Stimulated activated CD4-positive, alpha-beta T cell treated with anti-CD3 and anti-CD28 coated beads, Interleukin-4, amount 100 ng/mL, for 24 hours (primary cell): ENCODE data around the gene ZNHIT1.

ENCODE experiments used
- DNase-seq: peaks from one replicate; pipeline ENCODE4 v3.0.0-alpha.2; 2020

Gene ZNHIT1

DNA sequence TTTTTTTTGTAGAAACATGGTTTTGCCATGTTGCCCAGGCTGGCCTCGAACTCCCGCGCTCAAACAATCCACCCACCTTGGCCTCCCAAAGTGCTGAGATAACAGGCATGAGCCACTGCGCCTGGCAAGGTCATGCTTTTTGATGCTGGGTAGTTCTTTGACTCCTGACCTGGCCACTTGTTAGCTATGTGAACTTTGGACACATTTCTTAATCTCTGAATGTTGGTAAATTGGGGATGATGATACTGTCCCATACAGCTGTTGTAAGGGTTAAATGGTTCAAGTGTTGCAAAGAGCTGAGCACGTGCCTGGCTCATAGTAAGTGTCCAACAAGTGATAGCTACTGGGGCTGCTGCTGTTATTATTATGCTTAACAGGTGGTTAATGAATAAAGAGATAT, 2.3 kb downstream of the ZNHIT1 start:
- no peak for DNase-seq

DNA sequence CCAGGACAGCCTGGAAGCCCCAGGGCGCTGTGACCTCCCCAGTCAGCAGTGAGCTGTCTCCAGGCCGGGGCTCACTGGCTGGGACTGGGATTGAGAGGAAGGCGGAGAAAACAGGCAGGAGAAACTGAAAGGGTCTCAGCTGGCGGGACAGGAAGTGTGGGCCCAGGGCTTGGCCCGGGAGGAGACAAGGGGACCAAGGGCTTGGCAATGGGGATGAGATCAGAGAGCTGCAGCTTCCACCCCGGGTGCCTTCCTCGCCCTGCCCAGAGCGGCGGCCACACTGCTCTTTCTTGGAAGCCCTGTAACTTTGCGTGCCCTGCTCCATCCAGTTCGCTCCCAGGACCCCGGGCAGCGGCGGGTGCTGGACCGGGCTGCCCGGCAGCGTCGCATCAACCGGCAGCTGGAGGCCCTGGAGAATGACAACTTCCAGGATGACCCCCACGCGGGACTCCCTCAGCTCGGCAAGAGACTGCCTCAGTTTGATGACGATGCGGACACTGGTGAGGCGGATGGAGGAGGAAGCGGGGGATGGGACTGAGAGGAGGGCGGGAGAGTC, 4.4 kb downstream of the ZNHIT1 start:
- no peak for DNase-seq

DNA sequence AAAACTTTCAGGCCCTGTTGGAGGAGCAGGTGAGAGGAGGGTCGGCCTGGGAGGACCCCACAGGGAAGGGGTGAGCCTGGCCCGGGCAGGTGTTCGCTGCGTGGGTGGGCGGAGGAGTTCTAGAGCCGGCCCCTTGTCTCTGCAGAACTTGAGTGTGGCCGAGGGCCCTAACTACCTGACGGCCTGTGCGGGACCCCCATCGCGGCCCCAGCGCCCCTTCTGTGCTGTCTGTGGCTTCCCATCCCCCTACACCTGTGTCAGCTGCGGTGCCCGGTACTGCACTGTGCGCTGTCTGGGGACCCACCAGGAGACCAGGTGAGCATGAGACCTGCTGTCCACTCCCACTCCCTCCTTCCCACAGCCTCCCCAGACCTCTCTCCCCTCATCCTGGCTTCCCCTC, 5.6 kb downstream of the ZNHIT1 start:
- no peak for DNase-seq

DNA sequence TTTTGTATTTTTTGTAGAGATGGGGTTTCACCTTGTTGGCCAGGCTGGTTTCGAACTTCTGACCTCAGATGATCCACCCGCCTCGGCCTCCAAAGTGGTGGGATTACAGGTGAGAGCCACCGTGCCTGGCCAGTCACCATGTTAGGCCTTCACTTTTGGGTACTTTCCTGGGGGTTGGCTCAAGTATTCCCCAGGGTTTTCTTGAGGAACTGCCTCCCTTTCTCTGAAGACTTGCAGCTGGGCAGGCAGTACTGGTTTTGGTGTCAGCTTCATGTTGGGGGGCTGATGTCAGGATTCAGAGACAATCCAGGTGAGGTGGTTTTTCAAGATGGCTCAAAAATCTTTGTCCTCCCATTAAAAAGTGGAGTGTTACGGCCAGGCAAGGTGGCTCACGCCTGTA, 7.7 kb downstream of the ZNHIT1 start:
- DNase-seq: no peak

DNA sequence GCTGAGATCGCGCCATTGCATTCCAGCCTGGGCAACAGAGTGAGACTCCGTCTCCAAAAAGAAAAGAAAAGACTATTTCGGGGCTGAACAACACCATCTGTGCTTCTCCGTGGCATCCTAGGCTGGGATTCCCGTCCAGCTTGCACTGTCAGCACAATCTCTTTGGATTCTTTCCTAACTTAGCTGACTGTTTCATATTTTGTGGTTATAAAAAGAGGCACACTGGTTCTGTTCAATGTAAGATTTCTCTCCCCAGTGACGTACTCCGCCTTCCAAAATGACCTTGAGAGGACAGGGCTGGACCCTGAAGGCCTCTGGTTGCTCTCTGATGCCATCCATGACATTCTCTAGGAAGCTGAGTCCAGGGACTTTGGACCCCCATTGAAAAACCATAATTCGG, 8.8 kb downstream of the ZNHIT1 start:
- no peak for DNase-seq

DNA sequence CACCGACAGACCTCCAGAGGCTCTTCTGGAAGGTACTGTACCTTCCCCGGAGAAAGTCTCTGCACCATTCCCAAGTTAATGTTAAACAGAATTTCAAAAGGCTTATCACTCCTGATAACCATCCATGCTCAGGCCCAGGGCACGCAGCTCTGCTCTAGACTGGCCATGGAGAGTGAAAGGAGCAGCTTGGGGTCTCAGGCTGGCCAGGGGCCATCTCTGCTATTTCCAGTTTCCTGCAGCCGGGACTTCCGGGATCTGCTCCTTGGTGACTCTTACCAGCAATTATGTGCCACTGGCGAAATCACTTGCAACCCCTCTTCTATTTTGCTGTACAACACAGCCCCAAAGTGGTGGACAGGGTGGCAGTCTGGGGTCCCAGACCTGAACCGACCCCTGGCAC, 13.7 kb downstream of the ZNHIT1 start:
- DNase-seq: no peak

DNA sequence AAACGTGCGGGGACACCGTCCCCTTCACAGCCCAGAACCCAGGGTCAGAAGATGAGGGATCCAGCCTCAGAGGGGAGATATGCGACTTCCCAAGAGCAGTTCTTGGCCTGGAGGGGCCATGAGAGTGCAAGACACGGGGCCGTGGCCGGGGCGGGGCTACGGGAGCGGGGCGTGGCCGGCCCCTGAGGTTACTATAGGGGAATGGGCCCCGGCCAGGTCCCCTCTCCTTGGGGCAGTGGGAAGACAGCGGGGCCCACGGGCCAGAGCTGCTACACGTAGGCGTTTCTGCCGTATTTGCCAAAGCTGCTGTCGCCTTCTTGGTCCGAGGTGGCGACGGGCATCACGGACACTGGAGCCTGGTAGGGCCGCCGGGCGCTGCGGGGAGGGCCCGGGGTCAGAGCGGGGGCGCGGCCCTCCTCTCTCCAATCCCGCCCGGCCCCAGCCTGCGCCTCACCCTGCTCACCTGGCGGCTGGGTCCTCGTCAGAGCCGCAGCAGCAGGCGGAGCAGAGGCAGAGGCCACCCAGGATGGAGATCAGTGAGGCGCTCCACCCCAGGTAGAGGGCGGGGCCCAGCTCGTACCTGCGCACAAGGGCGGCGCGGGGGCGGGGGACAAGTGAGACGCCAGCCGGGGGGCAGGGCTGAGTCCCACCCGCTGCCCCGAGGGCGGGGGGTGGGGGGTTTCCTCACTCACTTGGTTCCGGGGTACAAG, 14.3 kb downstream of the ZNHIT1 start:
- DNase-seq: no peak

DNA sequence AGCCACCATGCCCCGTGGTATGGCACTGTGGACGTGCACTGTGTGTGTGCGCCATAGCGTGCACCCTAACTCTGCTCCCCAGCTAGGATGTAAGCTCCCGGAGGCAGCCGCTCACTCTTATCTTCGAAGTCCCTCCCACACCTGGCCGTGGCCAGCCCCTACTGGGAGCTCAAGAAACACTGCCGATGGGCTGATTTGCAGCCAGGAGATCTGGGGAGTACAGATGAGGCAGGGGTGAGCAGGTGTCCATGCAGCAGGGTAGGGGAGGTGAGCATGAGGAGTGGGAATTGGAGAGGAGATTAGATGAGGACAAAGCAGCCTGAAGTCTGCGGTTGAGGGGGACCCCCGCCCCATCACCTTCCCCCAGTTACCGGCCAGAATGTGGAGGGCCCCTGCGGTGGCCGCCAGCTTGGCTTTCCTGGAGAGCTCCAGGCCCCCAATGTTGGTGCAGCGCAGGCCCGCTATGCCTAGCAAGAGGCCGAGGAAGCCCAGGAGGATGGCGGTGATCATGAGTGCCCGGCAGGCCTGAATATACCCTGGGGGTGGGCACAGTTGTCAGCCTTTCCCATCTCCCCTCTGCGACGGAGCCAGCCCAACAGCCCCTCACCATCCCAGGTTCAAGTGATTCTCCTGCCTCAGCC, 16.1 kb downstream of the ZNHIT1 start:
- no peak for DNase-seq

DNA sequence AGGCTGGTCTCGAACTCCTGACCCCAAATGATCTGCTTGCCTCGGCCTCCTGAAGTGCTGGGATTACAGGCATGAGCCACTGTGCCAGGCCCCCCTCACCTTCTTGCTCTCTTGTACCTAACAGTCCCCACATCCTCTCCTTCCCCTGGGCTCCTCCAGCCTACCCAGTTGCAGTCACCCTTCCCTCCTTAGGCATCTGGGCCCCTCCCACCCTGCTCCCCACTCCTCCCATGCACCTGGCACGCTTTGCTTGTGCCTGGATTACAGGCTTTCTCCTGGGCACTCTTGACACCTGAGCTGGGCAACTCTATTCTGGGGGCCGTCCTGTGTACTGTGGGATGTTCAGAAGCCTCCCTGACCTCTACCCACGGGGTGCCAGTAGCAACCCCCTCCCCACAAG, 16.7 kb downstream of the ZNHIT1 start:
- no peak for DNase-seq

DNA sequence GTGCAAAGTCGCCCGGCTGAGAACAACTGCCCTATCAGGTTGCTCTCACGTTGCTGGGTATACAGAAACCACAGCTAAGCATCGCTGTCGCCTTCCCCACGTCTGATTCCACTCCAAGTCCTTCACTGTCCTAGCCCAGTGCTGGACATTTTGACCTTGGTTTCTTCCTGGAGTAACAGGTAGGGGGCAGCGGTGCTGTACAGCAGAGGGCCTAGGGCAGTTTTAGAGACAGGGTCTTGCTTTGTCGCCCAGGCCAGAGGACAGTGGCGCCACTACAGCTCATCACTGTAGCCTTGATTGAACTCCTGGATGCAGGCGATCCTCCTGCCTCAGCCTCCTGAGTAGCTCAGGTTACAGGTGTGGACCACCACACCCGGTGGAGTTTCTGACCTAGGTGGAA, 17.1 kb downstream of the ZNHIT1 start:
- DNase-seq: no peak

DNA sequence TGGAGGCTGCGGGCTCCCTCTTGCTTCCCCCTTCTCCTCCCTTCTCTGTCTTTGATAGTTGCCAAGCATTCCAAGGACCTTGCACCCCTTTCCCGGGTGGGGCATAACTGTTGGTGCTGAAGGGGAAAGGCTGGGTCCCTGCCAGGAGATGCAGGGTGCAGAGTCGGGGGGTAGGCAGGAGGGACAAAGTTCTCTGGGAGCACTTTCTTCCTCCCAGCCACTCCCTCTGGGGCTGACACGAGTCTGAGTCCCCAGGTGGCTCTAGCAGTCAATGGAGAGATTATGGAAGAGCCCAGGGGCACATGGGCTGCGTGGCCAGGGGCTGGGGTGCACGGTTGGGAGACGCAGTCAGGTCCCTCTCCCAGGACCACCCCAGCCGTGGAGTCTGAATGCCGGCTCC, 17.6 kb downstream of the ZNHIT1 start:
- no peak for DNase-seq

DNA sequence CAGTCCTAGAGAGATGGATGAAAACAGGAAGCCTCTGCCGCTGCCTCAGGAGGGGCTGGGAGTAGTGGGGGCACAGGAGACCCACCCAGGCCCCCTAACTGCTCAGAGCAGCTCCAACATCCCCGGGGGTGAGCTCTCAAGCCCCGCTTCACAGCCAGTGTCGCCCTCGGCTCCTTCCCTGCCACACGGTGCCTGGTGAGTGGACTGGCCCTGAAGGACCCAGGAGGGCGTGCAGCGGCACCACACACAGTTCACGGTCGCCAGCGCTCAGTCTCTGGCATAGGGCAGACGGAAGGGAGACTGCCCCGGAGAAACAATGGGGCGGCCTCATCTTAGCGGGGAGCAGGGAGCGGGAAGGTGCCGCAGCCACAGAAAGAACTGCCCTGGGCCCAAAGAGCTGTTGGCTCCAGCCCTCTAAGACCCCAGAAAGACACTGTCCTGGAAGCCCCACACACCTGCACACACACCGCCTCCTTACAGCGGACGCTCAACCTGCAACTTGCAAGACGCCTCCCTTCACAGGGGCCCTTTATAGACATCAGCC, 18.4 kb downstream of the ZNHIT1 start:
- DNase-seq: no peak

DNA sequence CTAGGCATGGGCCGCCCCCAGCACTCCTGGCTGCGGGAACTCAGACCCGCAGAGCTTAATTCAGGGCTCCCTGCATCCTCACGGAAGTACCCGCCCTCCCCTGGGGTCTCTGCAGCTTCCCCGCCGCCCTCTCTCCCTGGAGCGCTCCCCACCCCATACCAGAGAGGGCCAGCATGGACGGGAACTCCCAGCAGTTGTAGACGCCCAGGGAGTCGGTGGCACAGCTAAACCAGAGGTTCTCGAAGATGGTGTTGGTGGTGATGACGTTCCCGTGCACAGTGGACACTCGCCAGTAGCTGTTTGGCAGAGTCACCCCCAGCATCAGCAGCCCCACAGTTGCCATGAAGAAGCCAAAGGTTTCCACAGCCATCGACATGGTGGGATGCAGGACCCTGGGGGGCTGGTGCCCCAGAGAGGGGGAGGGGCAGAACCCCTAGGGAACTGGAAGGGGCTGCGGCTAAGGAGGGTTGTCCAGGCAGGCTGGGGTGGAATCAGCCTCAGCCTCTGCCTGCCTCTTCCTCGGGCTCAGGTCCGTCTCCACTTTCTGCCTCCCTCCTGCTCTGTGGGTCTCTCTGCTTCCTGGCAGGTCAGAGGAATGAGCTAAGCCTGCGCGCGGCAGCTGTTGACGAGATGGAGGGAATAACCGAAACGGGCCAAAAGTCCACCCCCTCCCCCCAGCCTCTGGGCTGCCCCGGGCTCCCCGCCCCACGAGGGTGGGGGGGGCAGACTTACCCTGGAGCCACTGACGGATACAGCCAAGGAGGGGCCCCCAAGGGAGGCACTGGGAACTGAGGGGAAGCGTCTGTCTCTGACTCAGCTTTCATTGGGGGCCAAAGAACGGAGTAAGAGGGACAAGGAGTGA, 19.5 kb downstream of the ZNHIT1 start, which contains the start of gene CLDN15:
CLDN15 (minus strand) TSS at position 597 of the 862 bp plus-strand sequence; CDS start at position 376, 221 bp downstream.
- no peak for DNase-seq

DNA sequence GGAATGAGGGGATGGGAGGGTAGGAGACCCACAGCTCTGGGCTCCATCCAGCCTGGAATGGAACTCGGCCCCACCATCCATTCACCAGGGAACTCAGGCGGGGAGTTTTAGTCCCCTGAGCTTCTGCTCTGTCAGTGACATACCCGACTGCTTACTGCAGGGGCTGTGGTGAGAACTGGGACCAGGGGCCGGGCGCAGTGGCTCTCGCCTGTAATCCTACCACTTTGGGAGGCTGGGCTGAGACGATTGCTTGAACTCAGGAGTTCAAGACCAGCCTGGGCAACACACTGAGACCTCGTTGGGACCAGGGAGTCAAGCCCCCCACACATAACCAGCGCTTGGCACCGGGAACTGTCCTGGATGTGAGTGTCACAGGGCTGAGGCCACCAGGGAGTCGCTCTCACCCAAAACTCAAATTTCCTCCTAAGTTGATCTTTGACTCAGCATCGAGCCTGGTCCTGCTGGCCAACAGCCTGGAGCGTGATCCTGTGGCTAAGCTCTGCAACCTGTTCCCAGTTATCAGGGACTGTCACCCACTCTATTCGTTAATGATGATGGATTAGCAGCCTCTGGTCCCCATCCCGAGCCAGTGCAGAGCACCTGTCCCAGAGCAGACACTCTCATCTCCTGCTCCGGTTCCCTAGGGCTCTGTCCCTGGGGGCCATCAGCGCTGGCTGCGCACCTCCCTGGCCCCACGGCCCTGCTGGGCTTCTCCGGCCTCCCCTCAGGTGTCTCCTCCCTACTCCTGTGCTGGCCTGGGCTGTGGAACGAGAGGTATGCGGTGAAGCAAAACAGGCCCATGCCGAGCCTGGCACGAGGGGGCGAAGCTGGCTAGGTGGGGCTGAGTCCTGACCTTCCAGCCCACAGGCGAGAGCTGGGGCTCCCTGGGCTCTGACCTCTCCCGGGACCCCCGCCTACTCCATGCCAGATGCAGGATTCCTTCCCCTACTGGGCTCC, 20.5 kb downstream of the ZNHIT1 start:
- no peak for DNase-seq

DNA sequence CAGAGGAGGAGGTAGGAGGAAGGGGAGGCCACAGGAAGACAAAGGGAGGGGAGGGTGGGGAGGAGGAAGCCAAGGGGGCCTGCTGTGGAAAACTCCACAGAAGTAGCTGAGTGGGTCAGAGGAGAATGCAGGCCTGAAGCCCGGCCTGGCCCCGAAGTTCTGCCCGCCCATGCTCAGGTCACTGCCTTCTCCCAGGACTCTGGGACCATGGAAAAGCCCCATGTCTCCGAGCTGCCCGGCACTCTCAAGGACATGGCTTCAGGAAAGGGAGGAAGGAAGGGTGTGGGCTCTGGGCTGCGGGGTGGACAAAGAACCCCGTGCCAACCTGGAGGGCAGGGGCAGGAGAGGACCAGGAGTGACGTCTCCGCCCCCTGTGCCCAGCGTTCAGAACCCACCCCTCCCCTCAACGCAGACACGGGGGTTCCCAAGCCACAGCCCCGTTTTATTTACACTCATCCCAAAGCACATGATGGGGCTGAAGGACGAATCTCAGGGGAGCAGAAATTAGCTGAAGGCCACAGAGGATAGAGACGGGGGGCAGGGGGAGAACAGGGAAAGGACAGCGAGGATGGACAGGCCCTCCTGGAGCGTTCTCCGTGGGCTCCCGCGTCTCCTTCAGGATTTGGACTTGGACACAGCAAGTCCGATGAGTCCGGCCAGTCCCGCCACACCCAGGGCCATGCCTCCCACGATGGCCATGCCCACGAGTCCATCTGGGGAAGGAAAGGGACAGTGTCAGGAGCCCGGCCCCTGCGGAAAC, 21.4 kb downstream of the ZNHIT1 start:
- no peak for DNase-seq

DNA sequence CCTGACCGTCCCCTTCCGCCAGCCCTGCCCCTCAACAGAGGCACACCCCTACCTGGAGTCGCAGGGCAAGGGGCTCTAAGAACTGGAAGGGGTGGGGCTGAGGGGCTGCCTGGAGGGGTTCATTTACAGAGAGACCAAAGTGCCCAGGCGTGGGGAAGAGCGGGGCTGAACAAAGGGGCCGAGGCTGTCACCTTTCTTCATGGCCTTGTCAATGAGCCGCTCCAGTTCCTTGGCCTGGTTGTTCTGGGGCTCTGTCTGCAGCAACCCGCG, 21.9 kb downstream of the ZNHIT1 start:
- no peak for DNase-seq

DNA sequence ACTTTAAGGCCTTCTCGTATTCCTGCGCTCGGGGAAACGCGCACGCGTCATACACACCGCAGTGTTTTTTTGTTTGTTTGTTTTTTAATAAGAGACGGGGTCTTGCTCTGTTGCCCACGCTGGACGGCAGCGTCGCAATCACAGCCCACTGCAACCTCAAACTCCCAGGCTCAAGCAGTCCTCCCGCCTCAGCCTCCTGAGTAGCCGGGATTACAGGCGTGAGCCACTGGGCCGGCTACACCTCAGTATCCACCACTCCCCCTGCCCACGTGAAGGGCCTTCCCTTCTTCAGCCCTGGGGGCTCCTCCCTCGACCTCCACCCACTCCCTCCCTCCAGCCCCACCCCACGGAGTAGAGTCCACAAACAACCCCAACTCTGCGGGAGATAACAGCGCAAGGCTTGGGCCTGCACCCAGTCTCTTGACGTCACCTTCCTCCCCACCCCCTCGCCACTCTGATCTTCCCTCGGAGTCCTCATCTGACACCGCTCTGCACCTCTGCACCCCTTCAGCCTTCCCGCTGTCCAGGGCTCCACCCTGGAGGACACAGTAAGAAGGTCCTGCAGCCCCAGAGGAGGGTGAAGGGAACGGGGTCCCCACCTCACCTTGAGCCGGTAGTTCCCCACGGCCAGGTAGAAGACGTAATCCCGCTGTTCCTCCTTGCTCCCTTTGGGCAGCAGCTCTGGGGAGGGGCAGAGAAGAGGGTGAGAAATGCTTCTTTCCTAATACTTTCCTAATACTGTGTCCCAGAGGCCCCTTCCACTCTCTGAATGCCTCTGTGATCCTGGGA, 22.5 kb downstream of the ZNHIT1 start:
- no peak for DNase-seq

DNA sequence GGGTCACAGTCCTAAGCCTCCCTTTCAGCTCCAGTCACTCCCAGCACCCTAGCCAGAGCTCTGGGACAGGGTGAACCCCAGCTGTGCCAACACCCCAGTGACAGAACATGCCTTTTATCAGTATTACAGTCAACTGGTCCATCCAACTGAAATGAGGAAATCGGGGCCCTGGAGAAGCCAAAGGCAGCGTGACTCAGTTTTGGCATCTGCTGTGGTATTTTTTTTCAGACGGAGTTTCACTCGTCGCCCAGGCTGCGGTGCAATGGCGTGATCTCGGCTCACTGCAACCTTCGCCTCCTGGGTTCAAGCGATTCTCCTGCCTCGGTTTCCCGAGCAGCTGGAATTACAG, 23.0 kb downstream of the ZNHIT1 start:
- DNase-seq: no peak

DNA sequence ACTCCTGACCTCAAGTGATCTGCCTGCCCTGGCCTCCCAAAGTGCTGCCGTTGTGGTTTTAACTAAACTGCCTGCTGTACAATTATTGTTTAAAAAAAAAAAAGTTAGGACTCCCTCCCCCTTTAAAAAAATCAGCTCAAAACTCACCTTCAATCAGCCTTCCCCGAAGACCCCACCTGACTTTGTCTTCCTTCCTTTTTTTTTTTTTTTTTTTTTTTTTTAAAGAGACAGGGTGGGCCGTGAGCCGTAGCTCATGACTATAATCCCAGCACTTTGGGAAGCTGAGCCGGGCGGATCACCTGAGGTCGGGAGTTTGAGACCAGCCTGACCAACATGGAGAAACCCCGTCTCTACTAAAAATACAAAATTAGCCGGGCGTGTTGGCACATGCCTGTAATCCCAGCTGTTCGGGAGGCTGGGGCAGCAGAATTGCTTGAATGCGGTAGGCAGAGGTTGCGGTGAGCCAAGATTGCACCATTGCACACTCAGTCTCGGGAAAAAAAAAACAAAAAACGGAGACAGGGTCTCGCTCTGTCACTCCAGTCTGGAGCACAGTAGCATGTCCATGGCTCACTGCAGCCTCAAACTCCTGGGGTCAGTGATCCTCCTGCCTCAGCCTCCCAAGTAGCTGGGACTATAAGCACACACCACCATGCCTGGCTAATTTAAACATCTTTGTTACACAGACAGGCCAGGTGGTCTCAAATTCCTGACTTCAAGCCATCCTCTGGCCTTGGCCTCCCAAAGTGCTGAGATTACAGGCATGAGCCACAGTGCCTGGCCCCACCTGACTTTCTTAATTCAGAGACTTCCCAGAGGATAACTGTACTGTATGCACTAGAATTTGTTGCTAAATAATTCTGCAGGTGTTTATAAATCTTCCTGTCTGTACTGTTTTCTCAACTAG, 23.7 kb downstream of the ZNHIT1 start:
- no peak for DNase-seq
